HEK293 (cell line): ENCODE data around the gene ASB6.

ENCODE experiments used
- CTCF ChIA-PET: fragments of 350-600 bp; formaldehyde crosslinking; extraction: SDS; loops from one replicate; lab custom pipeline; 2021; ENCODE audit warnings: antibody characterized with exemption; lab: Yijun Ruan, JAX
- POLR2A ChIA-PET: fragments of 300-600 bp; formaldehyde crosslinking; extraction: SDS; loops from one replicate; lab custom pipeline; 2020; ENCODE audit warnings: antibody characterized with exemption, inconsistent platforms; lab: Yijun Ruan, JAX
- H3K27ac ChIP-seq: fragments of 200-500 bp; sonication (Bioruptor generic); 2 replicates; pipeline ENCODE4 v1.5.1; 2014; ENCODE audit warnings: low read depth, low read length, control low read depth, inconsistent platforms; ENCODE audit errors: extremely low read depth
- H3K36me3 ChIP-seq, 2 experiments: fragments of 200-500 bp in 1 of 2; sonication (Bioruptor generic) in 1 of 2; 1 replicate in 1 of 2; 2 replicates in 1 of 2; pipeline ENCODE4 v1.5.1; 2014 to 2017; ENCODE audit warnings: inconsistent platforms in 2 of 2, low read length in 2 of 2; ENCODE audit not compliant: control insufficient read depth in 2 of 2, insufficient read depth in 1 of 2
- H3K4me1 ChIP-seq: fragments of 200-500 bp; sonication (Bioruptor generic); 2 replicates; pipeline ENCODE4 v1.5.1; 2014; ENCODE audit warnings: mild to moderate bottlenecking, low read length, inconsistent platforms; ENCODE audit not compliant: control insufficient read depth, insufficient read depth
- H3K4me3 ChIP-seq: 2 replicates; pipeline ENCODE4 v1.5.1; 2011; ENCODE audit warnings: low read depth, mild to moderate bottlenecking, control low read depth, low read length, moderate library complexity
- H3K9me3 ChIP-seq: fragments of 200-500 bp; sonication (Bioruptor generic); 2 replicates; pipeline ENCODE4 v1.5.1; 2014; ENCODE audit warnings: low read depth, low read length, inconsistent platforms; ENCODE audit not compliant: control insufficient read depth, insufficient read depth
- BCL11B ChIP-seq: fragments of 450-650 bp; formaldehyde crosslinking; IDR thresholded peaks from 2 replicates; pipeline ENCODE4 v1.5.1; 2016; ENCODE audit warnings: low read depth, missing biosample characterization, missing genetic modification characterization
- HOXC10 ChIP-seq: sonication (generic); formaldehyde crosslinking; IDR thresholded peaks from 2 replicates; pipeline ENCODE4 v1.8.1; 2023; ENCODE audit warnings: mild to moderate bottlenecking, missing genetic modification reagents
- KLF10 ChIP-seq: fragments of 450-650 bp; IDR thresholded peaks from 2 replicates; pipeline ENCODE4 v1.5.1; 2018; ENCODE audit warnings: missing biosample characterization, mild to moderate bottlenecking, missing genetic modification characterization
- KLF16 ChIP-seq: fragments of 450-650 bp; formaldehyde crosslinking; IDR thresholded peaks from 2 replicates; pipeline ENCODE4 v1.5.1; 2017; ENCODE audit warnings: missing biosample characterization, missing genetic modification characterization
- SCRT2 ChIP-seq: fragments of 450-650 bp; formaldehyde crosslinking; IDR thresholded peaks from 2 replicates; pipeline ENCODE4 v1.5.1; 2016; ENCODE audit warnings: missing biosample characterization, missing genetic modification characterization
- ZNF174 ChIP-seq: fragments of 450-650 bp; formaldehyde crosslinking; IDR thresholded peaks from 2 replicates; pipeline ENCODE4 v1.5.0; 2017; ENCODE audit warnings: missing biosample characterization, mild to moderate bottlenecking, missing genetic modification characterization
- ZNF19 ChIP-seq: fragments of 450-650 bp; formaldehyde crosslinking; IDR thresholded peaks from 2 replicates; pipeline ENCODE4; 2016; ENCODE audit warnings: missing biosample characterization, missing genetic modification characterization, low read depth
- ZNF211 ChIP-seq: fragments of 450-650 bp; formaldehyde crosslinking; IDR thresholded peaks from 2 replicates; pipeline ENCODE4 v1.5.1; 2016; ENCODE audit warnings: low read depth, missing biosample characterization, missing genetic modification characterization
- ZNF214 ChIP-seq: fragments of 450-650 bp; formaldehyde crosslinking; IDR thresholded peaks from 2 replicates; pipeline ENCODE4 v1.5.1; 2017; ENCODE audit warnings: missing biosample characterization, mild to moderate bottlenecking, missing genetic modification characterization, borderline replicate concordance
- ZNF24 ChIP-seq: fragments of 450-650 bp; formaldehyde crosslinking; IDR thresholded peaks from 2 replicates; pipeline ENCODE4 v1.5.1; 2016; ENCODE audit warnings: missing biosample characterization, missing genetic modification characterization
- ZNF266 ChIP-seq: fragments of 450-650 bp; formaldehyde crosslinking; IDR thresholded peaks from 2 replicates; pipeline ENCODE4 v1.5.1; 2016; ENCODE audit warnings: missing biosample characterization, missing genetic modification characterization, low read depth
- ZNF341 ChIP-seq: fragments of 450-650 bp; formaldehyde crosslinking; IDR thresholded peaks from 2 replicates; pipeline ENCODE4; 2016; ENCODE audit warnings: low read depth, missing biosample characterization, missing genetic modification characterization
- ZNF501 ChIP-seq: fragments of 450-650 bp; formaldehyde crosslinking; IDR thresholded peaks from 2 replicates; pipeline ENCODE4 v1.5.1; 2016; ENCODE audit warnings: missing biosample characterization, missing genetic modification characterization
- ZNF555 ChIP-seq: fragments of 450-650 bp; formaldehyde crosslinking; conservative IDR thresholded peaks from 2 replicates; pipeline ENCODE4 v1.5.1; 2017; ENCODE audit warnings: missing biosample characterization, mild to moderate bottlenecking, missing genetic modification characterization, inconsistent platforms
- ZNF623 ChIP-seq: fragments of 450-650 bp; formaldehyde crosslinking; IDR thresholded peaks from 2 replicates; pipeline ENCODE4 v1.5.1; 2016; ENCODE audit warnings: missing biosample characterization, missing genetic modification characterization
- ZNF624 ChIP-seq: fragments of 450-650 bp; formaldehyde crosslinking; IDR thresholded peaks from 2 replicates; pipeline ENCODE4 v1.5.1; 2017; ENCODE audit warnings: missing biosample characterization, missing genetic modification characterization
- TF ChIP-seq, protein P1 (sequence below): fragments of 450-650 bp; formaldehyde crosslinking; IDR thresholded peaks from 2 replicates; pipeline ENCODE4 v1.5.1; 2016; ENCODE audit warnings: missing biosample characterization, missing genetic modification characterization
- TF ChIP-seq, protein P2 (sequence below): fragments of 450-650 bp; formaldehyde crosslinking; IDR thresholded peaks from 2 replicates; pipeline ENCODE4 v1.5.1; 2017; ENCODE audit warnings: missing biosample characterization, missing genetic modification characterization
- TF ChIP-seq, protein P3 (sequence below): sonication (generic); formaldehyde crosslinking; IDR thresholded peaks from 2 replicates; pipeline ENCODE4 v1.8.1; 2022; ENCODE audit warnings: mild to moderate bottlenecking, moderate library complexity, missing genetic modification reagents

ASB6 gene

DNA sequence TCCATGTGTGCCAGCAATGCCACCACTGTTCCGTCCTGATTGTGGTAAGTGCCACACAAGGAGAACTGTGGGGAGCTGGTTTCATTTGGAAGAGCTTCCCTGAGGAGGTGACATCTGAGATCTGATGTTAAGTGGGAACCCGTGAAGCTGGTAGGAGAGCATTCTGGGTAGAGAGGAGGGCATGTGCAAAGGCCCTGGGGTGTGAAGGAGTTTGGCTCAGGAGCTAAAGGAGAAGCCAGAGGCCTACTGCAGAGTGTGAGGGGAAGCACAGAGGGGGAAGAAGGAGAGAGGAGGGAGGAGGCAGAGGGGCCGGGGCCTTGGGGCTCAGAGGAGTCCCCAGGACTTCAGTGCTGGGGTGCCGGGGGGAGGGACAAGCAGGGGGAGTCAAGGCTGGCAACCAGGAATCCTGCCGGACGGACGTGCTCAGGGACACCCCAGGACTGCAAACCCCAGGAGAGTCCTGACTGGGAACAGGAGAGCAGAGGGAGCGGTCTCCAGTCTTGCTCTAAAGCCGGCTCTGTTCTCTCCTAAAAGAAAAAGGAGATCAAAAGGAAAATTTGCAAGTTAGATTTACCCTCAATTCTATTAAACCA lies 40.8 kb downstream of the ASB6 start:
- no peaks in the 10 kb centered on the region for H3K9me3 ChIP-seq
- no peak for TF ChIP-seq ZNF211 (tag by site-specific recombination)
- TF ChIP-seq ZNF623 (tag by site-specific recombination) = peak; percentile 99
- TF ChIP-seq ZNF266 = no peak
- TF ChIP-seq ZNF341 (tag by site-specific recombination) = peak; percentile 37
- no peak for TF ChIP-seq ZNF24
- TF ChIP-seq, protein P1, sequence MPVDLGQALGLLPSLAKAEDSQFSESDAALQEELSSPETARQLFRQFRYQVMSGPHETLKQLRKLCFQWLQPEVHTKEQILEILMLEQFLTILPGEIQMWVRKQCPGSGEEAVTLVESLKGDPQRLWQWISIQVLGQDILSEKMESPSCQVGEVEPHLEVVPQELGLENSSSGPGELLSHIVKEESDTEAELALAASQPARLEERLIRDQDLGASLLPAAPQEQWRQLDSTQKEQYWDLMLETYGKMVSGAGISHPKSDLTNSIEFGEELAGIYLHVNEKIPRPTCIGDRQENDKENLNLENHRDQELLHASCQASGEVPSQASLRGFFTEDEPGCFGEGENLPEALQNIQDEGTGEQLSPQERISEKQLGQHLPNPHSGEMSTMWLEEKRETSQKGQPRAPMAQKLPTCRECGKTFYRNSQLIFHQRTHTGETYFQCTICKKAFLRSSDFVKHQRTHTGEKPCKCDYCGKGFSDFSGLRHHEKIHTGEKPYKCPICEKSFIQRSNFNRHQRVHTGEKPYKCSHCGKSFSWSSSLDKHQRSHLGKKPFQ (tag by site-specific recombination) = peak; percentile 14; the same call in 1 of the 2 replicates
- H3K4me1 ChIP-seq = no peaks in the 10 kb centered on the region
- no peak overlapping the region for H3K27ac ChIP-seq
- H3K36me3 ChIP-seq = no peaks in the 10 kb centered on the region
- no peak overlapping the region for H3K4me3 ChIP-seq
- CTCF ChIA-PET = interaction anchor here (0.7 to 2.5 kb wide), 4 partner anchors 10 to 469 kb away, joined by 3 to 8 read pairs (median 6); no protein-coding TSS in a partner anchor
- POLR2A ChIA-PET = interaction anchor here (0.5 to 1.0 kb wide), 2 partner anchors 23 to 373 kb away, joined by 3 read pairs; no protein-coding TSS in a partner anchor

- Histone ChIP-seq H3K36me3 (no peaks in the 10 kb centered on the region), H3K4me1 (no peaks in the 10 kb centered on the region), H3K9me3 (no peaks in the 10 kb centered on the region), H3K4me3 (no peak overlapping the region), H3K27ac (no peak overlapping the region)
- CTCF ChIA-PET = no interaction called here
- POLR2A ChIA-PET = interaction anchor here (0.5 to 1.3 kb wide), 2 partner anchors 10 to 97 kb away, joined by 3 read pairs; no protein-coding TSS in a partner anchor
- TF ChIP-seq ZNF19 = no peak
- TF ChIP-seq, protein P2, sequence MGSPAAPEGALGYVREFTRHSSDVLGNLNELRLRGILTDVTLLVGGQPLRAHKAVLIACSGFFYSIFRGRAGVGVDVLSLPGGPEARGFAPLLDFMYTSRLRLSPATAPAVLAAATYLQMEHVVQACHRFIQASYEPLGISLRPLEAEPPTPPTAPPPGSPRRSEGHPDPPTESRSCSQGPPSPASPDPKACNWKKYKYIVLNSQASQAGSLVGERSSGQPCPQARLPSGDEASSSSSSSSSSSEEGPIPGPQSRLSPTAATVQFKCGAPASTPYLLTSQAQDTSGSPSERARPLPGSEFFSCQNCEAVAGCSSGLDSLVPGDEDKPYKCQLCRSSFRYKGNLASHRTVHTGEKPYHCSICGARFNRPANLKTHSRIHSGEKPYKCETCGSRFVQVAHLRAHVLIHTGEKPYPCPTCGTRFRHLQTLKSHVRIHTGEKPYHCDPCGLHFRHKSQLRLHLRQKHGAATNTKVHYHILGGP = no peak
- TF ChIP-seq HOXC10 (CRISPR knock-in tag) = no peak
- TF ChIP-seq KLF16 = no peak
- no peak for TF ChIP-seq ZNF501 (tag by site-specific recombination)
- no peak for TF ChIP-seq ZNF624 (tag by site-specific recombination)
- TF ChIP-seq ZNF555 = no peak
- TF ChIP-seq BCL11B = no peak
- TF ChIP-seq KLF10 (tag by site-specific recombination) = no peak
- TF ChIP-seq ZNF214 (tag by site-specific recombination) = no peak
- TF ChIP-seq, protein P3, sequence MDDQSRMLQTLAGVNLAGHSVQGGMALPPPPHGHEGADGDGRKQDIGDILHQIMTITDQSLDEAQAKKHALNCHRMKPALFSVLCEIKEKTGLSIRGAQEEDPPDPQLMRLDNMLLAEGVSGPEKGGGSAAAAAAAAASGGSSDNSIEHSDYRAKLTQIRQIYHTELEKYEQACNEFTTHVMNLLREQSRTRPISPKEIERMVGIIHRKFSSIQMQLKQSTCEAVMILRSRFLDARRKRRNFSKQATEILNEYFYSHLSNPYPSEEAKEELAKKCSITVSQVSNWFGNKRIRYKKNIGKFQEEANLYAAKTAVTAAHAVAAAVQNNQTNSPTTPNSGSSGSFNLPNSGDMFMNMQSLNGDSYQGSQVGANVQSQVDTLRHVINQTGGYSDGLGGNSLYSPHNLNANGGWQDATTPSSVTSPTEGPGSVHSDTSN (CRISPR knock-in tag) = no peak
These were observed 43.8 kb downstream of the ASB6 start for GRCh38 chr9:129598089-129598596.

GRCh38 chr9:129597355-129598088 lies 44.4 kb downstream of the ASB6 start:
- ChIA-PET CTCF (no interaction called here), POLR2A (interaction anchor here (0.7 kb wide), 1 partner anchor 10 kb away, joined by 3 read pairs; no protein-coding TSS in a partner anchor)
- TF ChIP-seq SCRT2 (tag by site-specific recombination) (peak; percentile 37; the same call in 1 of the 2 replicates), ZNF174 (tag by site-specific recombination) (no peak)
- no peak overlapping the region for H3K4me3 ChIP-seq
- H3K9me3 ChIP-seq = no peaks in the 10 kb centered on the region
- H3K27ac ChIP-seq = no peak overlapping the region
- H3K36me3 ChIP-seq = no peaks in the 10 kb centered on the region
- H3K4me1 ChIP-seq = no peaks in the 10 kb centered on the region
